GM10266 (cell line): Measurements from ENCODE around the gene ANKS1A.

ENCODE experiments used
- DNase-seq: peaks from one replicate; pipeline ENCODE4 v3.0.0; 2012; ENCODE audit errors: extremely low spot score
- TF ChIP-seq, protein P1 (sequence below): IDR thresholded peaks from 2 replicates; pipeline ENCODE4 v1.5.1; 2012; ENCODE audit warnings: mild to moderate bottlenecking, low read depth; ENCODE audit not compliant: control insufficient read depth, insufficient read depth; ENCODE audit errors: missing control alignments

ANKS1A gene

DNA sequence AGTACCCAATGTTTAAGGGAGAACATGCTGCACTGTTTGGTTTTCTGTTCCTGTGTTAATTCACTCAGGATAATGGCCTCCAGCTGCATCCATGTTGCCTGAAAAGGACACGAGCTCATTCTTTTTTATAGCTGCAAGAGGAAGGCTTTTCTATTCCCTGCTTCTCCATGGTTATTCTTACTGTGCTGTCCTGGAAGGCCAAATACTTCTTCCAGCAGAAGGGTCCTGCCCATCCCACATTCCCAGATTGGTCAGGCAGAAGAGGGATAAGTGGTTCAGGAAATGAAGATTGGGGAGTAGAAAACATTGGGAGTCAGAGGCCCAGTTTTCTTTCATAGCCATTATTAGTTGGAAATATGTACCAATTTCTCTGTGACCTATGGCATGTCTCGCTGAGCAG, 129.7 kb downstream of the ANKS1A start:
- no peak for DNase-seq
- TF ChIP-seq, protein P1, sequence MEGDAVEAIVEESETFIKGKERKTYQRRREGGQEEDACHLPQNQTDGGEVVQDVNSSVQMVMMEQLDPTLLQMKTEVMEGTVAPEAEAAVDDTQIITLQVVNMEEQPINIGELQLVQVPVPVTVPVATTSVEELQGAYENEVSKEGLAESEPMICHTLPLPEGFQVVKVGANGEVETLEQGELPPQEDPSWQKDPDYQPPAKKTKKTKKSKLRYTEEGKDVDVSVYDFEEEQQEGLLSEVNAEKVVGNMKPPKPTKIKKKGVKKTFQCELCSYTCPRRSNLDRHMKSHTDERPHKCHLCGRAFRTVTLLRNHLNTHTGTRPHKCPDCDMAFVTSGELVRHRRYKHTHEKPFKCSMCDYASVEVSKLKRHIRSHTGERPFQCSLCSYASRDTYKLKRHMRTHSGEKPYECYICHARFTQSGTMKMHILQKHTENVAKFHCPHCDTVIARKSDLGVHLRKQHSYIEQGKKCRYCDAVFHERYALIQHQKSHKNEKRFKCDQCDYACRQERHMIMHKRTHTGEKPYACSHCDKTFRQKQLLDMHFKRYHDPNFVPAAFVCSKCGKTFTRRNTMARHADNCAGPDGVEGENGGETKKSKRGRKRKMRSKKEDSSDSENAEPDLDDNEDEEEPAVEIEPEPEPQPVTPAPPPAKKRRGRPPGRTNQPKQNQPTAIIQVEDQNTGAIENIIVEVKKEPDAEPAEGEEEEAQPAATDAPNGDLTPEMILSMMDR: no peak

DNA sequence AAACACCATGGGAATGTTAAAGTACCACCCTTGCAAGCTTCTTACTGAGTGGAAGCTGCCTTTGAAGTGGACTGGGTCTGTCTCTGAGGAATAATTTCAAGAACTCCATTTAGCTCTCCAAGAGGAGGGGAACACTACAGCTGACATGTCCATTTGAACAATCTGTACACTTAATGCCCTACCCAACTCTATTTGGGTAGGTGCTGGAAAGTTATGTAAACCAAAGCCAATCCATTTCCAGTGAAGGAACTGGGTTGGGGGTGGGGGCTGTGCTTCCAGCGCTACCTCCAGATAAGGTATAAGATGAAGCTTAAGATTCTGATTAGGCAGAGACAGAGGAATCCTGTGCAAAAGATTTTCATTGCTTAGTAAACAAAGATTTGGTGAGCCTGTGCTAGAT, 130.1 kb downstream of the ANKS1A start:
- TF ChIP-seq, protein P1: no peak
- DNase-seq: no peak

DNA sequence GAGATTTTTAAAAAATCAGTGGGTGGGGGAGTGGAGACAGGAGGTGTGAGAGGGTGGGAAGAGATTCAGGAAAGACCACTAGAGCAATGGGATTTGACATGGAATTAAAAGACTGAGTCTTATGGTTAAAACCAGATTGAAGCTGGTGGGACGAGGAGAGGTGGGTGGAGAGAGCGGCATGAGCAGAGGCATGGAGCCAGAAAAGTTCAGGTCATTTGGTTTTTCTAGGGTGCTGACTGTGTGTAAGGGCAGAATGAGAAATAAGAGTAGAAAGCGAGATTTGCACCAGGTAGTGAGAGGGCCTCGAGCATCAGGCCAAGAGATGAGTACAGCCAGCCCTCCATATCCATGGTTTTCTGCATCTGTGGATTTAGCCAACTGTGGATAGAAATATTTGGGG, 130.8 kb downstream of the ANKS1A start:
- no peak for DNase-seq
- TF ChIP-seq, protein P1: no peak

DNA sequence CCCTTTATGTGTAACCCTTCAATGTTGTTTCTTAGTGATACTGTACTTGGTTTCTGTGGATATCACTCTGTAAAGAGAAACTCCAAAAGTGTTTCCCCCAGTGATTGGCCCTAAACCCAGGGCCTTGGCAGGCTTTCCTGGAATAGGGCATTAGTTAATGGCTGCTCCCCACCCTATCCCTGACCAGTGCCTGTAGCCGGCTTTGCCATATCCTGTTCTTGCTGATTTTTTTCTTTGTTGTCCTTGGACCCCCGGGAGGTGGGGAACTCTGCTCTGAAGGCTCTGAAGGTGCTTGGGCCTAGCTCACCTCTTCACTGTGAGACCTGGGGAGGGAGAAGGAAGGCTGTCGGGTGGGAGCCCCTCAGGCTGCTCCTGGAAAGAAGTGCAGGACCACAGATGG, 131.9 kb downstream of the ANKS1A start:
- no peak for DNase-seq
- TF ChIP-seq, protein P1: no peak

DNA sequence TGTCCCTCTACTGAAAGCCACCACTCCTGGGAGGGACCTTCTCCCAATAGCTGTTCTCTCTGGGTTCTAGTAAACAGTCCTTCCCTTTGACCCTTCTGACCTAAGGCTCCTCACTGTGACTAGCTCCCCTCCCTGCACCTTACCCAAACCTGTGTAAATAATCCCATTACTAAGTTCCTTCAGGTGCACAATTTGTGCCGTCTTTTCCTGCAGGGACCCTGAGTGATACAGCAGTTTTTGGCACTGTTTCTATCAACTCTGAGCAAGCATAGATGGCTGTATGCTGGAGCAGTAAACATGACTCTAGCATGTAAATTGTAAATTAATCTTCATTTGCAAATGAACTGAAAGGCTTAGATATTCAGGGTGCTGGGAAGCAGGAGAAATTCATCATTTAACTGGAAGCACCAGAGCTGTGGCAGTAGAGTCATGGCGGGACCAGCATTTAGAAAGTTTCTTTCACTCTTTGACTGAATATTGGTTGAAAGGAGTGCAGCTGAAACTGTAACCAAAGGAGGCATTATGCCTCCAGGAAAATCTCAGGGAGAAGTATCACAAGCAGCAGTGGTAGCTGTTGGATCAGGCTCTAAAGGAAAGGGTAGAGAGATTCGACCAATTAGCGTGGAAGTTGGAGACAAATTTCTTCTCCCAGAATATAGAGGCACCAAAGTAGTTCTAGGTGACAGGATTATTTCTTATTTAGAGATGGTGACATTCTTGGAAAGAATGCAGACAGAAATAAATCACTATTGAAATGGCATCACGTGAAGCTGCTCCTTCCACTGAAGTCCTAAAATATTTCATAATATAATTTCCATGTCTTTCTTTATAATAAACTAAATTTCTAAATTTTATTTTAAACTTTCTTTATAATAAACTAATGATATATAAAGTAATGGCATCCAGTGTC, 134.3 kb downstream of the ANKS1A start:
- TF ChIP-seq, protein P1: no peak
- DNase-seq: no peak

DNA sequence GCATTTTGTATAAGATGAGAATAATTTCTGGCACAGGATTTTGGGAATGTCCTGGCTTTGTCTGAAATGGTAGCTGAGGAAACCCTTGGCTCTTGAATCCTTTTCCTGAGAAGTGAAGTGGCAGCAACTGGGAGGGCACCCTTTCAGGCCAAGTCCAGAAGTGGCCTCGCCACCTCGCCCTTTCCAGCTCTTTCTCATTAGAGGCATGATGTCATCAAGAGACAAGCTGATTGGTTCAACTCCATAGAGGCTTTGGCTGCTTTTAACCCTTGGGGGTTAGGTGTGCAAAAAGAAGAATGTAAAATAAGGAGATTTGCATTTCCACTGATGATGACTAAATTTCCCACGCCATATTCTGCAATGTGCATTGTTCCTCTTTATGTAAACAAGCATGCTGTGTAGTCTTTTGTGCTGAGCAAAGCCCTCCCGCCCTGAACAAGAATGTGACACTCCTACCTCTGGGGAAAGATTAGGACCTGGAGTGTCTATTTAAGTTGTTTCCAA, 135.5 kb downstream of the ANKS1A start:
- no peak for DNase-seq
- TF ChIP-seq, protein P1: no peak
